ENCODE measurements around the gene KRT8. TPM values are rescaled to one million over a fixed set of nuclear protein-coding genes. Genes with fewer than 3 reads are reported as not detected.
A peak's percentile ranks its signal among the peaks of the same experiment; 100 is the strongest.
"Not testable (repeated sequence)": the region's sequence is repeated elsewhere in the genome, so short reads cannot be mapped to it uniquely, and the experiment has no call there.

Gene KRT8
- total RNA-seq, 1 donor from 2014 or later, result 11.9 TPM

DNA sequence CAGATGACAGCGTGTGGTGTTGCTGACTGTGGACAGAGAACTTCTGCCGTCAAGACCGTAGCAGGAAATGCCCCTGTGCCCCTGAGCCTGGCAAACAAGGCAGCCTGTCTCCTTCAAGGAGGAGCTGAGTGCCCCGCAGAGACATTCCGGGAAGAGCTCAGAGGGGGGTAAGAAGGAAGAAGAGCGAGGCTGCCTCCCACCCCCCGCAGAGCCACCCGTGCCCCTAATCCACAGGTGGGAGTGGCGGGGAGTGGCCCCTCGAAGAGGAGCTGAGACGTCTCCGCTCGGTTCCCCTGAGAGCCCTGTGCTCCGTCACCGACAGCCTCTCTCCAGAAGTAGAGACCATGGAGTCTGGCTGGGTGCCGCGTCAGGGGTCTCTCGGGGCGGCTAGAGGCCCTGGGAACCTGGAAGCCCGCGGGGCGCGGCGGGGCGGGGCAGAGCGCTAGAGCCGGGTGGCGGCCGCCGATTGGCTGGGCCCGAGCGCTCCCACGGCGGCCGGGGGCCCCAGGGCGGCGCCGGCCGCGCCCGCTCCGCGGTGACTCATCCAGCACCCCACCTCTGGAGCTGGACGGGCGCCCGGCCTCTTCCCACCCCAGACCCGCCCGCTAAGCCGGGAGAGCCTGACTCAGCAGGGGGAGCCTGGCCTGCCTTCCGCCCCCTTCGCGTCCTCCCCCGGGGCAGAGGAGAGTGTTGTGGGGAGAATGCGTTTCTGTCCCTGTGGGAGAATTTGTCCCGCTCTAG lies 30.9 kb downstream of the KRT8 start:
- DNase-seq, result peak; percentile 76

DNA sequence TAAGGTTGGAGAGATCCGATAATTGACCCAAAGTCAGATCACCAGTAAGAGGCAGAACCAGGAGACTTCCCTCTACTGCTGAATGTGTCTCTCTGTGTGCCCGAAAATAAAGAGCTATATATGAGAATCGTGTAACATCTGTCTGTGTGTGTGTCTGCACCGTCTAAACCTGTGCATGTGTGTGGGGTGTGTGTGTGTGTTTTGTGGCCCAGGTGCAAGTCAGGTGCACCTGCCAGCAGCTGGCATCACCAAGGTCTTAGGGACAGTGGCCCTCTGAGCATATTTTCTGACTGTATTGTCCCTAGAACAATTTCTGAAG lies 31.4 kb downstream of the KRT8 start:
- DNase-seq, result no peak

DNA sequence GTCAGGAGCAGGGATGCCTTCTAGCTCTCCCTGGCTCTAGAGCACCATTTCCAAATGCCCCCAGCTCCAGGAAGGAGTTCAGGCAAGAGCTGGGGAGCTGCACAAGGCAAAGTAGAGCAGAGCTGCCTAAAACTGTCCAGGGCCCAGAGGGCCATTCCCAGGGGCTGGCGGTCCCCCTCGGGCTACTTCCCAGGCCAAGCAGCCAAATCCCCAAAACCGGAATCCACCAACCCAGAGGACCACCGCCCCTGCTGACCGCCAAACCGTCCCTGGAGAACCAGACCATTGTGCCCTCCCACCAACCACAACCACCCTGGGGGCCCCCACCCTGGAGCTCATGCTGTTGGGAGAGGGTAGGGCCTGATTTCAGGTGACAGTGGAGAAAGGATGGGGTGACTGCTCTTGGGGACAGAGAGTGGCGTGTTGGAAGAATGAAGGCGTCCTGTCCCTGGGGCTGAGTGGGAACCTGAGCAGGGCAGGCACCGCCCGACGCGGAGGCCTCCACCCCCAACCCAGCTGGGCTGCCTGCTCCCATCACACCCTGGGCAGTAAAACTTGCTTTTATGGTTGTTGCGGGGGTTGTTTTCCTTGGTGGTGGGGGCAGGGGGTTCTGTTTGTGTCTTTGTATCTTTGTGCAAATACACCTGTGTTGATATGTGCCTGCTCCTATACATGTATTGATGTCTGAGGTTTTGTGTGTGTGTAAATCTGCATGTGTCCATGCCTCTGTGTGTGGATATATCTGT lies 32.1 kb downstream of the KRT8 start:
- no peak for DNase-seq

DNA sequence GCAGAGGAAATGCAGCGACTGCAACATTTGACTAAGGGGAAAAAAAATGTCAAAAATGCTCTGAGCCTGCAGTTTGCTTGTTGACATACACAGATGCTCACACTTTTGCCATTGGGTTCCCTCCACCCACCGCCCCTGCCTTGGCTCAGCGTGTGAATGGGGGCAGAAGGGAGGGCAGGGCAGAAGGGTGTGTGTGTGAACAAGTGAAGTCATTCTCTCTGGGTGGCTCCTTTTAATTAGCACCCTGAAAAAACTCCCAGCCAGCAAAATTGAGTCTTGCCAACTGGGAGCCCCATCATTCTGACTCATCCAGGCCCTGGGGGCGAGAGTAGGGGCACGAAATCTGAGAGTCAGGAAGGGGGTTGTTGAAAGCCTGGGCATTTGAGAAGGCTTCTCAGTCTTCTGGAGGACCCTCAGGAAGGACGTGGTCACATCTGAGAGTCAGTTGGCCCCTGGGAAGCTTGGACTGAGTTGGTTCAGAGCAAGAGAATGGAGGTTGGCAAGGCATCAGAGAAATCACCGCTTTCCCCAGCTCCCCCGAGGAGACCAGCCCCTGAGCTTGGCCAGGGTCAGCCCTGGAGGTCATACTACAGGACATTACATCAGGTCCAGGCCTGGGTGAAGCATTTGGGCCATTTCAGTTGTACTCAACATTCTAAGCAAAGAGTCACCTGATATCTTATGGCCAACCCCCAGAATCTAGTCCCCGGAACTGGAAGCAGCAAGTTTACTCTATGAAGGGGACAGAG lies 33.4 kb downstream of the KRT8 start:
- DNase-seq, result no peak

DNA sequence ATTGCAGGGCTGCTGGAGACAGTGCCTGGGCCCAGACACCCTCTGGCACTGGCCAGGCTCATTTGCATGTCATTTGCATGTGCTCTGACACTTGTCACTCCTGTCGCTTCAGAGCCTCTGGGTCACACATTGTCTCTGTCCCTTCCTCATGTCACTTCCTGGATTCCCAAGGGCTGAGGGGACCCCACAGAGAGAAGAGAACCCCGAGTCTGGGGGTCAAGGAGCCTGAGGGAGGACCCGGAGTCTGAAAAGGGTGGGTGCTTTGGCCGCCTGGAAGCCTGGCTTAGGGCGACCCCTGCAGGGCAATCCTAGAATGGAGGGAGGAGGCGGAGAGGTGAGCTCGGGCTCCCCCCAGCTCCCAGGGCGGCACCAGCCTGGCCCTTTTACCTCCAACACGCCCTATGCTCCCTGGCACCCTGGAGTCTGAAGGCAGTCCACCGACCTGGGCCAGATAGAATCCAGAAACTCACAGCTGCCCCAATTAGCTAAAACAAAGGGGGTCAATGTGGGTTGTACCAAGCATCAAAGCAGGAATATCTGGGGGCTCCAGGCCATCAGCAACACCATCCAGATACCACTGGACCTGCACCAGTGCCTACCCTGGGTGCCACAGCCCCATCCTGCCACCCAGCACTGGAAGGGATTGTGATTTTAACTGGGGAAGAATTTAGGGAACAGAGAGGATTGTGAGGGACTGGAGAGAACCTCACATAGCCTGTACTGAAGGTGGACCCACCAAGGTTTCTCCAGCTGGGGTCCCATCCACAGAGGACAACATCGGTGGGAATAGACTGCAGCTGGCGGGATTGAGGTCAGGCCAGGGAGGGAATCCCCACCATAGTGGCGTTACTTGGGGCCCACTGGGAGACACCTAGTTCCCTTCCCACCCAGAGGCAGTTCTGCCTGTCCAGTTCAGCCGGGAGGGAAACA lies 34.2 kb downstream of the KRT8 start:
- peak; percentile 69 for DNase-seq

DNA sequence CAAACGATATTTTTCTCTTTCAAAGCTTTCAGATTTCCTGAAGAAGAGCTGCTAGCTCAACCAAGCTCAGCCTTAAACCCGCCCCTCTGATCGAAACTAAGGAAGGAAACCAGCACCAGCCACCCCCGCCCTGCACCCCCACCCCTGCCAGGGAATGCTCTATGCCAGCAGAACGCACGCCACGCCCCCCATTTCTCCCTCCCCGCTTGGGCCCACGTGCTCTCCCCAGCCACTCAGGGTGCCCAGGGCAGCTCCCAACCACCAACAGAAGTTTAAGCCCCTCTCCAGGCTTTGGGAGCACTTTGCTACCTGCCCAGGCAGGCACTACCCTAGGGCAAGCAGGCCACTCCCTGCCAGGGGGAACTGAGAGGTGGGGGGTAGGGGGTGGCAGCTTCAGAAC lies 37.2 kb downstream of the KRT8 start:
- peak; percentile 61 for DNase-seq

DNA sequence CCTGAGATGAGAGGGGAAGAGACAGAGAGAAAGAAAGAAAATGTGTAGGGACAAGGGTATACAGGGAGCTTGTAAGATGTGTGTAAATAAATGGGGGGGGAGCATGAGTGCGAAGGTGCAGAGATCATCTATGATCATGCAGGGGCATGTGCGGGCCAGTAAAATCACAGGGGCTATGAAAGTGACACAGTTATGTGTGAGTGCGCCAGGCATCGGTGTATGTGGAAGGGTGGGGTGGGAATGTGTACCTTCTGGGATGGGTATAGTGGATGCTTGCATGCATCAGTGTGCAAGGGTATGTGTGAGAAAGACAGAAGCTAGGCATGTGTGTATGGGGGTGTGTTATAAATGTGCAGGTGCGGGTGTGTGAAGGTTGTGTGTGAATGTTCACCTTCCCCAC lies 37.7 kb downstream of the KRT8 start:
- DNase-seq, result no peak

DNA sequence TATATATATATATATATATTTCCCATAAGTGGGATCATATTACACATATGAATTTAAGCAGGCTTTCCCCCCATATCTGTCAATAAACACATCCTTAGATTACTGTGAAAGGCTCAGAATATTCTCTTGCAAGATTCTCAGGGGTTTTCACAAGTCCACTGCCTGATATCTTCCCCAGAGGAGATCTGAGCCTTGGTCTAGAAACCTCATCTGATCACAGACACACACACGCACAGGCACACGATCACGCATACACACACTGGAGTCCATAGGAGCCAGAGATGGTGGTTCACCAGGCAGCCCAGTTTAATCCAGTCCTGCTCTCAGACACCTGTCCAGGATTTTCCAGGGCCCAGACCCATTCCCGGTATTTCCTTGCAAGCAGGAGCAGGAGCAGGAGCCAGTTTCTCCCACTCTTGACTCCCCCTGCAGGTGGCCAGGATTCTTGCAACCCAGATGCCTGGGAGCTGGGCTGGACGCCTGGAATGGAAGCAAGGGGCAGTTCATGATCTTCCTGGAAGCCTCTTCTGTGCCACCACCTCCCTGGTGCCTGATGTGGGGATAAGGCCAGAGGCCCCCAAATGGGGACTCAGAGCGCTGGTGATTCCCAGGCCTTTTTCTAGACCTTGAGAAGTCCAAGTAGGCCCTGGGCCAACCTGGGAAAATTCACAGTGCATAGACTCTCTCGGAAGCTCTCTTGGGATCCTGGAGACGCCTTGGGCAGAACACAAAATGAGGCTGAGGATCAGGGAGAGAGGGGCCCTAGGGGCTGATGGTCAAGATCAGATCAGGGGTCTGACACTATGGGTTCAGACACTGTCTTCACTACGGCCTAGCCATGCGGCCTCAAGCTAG lies 39.6 kb downstream of the KRT8 start:
- DNase-seq, result peak; percentile 86

DNA sequence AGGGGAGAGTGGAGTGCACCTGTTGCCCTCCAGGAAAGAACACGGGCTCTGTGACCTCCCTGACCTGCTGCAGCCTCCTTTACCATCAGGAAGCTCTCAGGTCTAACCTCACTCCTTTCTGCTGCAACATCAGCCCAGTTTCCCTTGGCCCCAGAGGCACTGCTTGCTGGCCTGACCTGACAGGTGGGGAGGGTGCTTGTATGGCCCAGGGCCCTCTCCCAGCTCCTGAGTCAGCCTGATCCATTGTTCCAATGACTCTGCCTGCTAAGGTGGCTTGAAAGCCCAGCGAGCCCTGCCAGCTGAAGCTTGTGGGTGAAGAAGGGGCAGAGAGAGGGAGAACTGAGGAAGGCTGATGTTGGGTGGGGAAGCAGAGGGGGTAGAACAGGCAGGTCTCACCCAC lies 42.9 kb downstream of the KRT8 start:
- no peak for DNase-seq

DNA sequence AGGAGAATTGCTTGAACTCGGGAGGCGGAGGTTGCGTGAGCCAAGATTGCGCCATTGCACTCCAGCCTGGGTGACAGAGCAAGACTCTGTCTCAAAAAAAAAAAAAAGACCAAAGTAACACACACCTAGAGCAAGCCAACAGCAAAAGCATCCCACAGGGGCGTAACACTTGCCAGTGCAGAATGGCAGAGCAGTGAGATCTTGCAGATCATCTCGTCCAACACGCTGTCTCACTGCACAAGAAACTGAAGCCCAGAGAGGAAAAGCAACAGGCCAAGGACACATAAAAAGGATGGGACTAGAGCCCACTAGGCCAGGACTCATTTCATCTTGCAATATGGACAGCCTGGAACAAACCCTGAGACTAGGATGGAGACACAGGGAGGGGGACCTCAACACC lies 43.4 kb downstream of the KRT8 start:
- DNase-seq, result no peak

DNA sequence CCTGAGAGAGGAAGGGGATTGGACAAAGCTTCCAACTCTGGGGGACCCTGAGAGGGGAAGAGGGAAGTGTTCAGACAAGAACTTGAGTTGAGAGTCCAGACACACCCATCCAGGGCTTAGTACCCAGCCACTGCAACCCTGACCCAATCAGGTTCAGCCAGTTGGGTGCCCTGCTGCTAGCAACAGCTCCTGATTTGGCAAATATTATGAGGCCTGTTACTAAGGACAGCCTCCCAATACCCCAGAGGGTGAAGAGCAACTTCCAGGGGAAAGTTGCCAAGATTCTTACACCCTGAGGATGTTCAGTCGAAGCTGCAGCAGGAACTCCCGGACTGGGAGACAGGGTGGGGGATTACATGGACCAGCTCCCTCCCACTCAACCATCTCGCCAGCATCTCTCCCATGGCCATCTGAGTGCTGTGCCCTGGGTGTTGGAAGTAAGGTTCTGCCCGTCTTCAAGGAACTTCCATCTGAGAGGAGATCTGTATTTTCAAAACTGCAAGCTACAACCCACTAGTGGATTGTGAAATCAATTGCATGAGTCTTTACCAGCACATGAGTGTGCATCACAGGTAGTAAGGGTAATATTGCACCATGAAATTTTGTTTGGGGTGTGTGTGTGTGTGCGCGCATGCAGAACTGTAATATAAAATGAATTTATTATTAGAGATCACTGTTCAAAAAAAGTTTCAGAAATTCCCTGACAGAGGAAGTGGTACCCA lies 44.6 kb downstream of the KRT8 start:
- DNase-seq, result no peak

DNA sequence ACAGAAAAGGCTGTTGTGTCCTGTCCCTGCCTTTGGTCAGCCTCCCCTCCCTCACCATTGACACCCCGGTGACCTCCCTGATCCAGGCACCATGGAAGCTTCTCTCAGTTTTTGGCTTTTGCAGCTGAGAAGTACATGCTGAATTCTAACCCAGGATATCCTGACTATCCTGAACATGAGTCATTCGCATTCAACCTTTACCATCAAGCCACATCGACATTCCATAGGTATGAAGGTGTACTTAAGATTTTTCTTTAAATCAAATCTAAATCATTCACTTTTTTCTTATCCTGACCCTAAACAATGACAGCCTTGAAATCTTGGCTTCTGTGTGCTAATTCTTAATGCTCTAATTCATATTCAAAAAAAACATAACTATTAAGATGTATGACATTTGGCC lies 47.4 kb downstream of the KRT8 start:
- DNase-seq, result no peak

DNA sequence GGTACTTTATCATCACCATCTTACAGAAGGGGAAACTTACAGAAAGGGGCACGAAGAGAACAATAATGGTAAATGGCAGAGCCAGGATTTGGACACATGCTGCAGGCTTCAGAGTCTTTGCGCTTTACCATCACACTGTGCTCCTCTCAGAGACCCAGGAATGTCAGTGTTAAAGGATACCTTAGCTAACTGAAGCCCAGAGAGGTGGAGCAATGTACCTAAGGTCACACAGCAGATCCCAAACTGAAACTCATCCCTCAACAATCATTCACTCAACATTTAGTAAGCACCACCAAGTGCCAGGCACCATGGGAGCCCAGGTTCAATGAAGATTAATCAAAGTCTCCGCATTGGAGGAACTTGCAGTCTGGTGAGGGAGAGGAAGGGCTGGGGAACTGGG lies 48.1 kb downstream of the KRT8 start:
- DNase-seq, result no peak

DNA sequence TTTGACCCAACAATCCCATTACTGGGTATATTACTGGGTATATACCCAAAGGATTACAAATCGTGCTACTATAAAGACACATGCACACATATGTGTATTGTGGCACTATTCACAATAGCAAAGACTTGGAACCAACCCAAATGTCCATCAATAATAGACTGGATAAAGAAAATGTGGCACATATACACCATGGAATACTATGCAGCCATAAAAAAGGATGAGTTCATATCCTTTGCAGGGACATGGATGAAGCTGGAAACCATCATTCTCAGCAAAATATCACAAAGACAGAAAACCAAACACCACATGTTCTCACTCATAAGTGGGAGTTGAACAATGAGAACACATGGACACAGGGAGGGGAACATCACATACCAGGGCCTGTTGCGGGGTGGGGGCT lies 48.8 kb downstream of the KRT8 start:
- DNase-seq, result not testable (repeated sequence)

DNA sequence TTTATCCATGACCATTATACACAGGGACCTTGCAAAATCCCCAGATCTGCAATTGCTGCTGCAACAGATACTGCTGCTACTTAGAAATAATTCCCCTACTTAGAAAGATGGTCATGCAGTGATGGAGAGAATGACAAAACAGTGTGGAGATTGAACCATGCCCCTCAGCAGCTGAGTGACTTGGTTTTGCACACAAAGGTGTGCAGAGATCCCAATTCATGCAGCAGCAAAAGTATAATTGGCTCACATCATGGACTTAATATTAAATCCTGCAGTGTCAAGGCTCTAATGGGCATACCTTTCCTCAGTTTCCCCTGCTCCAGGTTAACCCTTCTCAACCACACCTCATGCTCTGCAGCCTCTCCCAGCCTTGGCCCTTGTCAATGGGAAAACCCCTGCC lies 53.1 kb downstream of the KRT8 start:
- DNase-seq, result no peak

DNA sequence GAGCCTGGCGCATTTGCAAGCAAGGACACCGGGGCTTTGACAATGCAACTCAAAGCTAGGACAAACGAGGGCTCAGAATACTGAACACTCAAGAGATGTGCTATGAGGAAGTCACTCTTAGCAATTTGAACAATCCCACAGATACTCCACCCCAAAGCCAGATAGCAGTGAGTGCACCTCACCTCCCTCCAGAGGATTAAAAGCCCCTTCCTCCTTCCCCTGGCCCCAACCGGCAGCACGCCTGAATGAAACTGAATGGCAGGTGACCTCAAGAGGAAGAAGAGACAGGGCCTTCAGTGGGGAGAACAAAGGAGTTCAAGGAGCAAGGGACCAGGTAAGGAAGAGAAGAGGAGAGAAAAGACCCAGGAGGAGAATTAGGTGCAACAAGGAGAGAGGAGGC lies 54.2 kb downstream of the KRT8 start:
- DNase-seq, result no peak

DNA sequence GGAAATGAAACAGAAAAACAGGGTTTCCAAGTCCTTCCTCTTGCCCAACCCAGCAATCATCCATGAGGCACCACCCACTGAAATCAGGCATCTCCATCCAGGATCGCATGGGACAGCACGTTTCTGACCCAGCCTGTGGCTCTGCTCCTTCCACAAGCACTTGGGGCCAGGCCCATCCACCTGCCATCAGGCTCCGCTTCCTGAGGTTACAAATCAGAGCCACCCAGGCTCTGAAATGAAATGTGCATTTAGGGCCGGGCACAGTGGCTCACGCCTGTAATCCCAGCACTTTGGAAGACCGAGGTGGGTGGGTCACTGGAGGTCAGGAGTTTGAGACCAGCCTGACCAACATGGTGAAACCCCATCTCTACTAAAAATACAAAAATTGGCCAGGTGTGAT lies 55.4 kb downstream of the KRT8 start:
- DNase-seq, result no peak

DNA sequence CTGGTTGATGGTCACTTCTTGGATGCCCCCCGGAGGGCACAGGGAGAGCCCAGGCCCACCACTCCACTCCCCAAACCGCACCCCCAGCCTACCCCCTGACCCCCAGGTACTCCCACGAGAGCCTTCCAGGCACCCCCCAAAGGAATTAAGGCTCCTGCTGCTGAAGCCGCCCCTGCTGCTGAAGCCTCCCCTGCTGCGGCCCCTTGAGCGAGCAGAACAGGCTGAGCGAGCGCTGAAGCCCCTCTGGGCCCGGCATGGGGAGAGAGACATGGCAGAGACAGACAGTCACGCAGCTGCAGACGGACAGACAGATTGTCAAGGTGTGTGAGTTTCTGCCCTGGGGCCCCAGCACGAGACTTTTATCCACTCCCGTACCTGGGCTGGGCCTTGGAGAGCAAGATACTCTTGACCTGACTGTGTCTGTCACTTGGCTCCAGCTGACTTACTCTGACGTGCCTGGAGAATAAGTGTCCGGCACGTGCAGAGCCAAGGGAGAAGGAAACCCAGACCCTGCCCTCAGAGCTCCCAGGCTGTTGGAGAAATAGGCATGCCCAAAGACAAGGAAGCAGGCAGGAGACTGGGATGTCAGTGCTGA lies 56.1 kb downstream of the KRT8 start, which contains the start of gene KRT78:
Gene KRT78 (minus strand): TSS at position 334 of the 595 bp plus-strand sequence. CDS start 64 bp downstream, at position 270.
- no peak for DNase-seq

DNA sequence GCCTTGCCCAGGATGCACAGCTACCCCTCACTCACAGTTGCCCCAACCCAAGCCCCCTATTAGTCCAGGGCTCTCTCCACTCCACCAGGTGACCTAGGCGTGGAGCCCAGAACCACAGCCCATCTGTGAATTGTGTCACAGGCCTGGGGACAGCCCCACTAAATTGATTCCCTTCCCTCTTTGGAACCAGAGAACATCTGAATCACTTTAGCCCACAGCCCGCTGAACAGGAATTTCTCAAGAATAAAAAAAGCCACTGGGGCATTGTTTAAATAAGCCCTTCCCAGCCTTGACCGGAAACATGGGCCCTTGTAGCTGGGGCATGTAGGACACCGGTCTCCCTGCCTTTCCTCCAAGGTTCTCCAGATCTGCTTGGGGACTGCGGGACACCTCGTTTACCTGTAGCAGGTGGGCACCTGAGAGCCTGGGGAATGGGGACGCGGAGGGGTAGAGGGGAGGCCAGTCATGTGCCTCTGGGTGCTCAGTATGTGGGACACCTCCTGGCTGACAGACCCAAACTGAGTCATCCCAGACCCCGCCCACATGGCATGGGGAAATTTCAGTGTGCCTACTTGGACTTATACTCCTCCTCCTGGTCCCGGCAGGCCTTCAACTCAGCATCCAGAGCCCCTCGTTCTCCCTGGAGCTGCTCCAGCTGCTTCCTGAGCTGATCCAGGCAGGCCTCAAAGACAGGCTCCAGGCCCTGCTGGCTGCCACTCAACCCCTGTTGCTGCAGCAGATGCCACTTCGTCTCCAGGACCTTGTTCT lies 57.4 kb downstream of the KRT8 start:
- DNase-seq, result no peak

All from dermis blood vessel endothelial cell (primary cell).